Osteocyte (in vitro differentiated cells): ENCODE data around the gene ALG1L2. TPM values are rescaled to one million over a fixed set of nuclear protein-coding genes. Genes with fewer than 3 reads are reported as not detected.
"Not testable (repeated sequence)": the region's sequence is repeated elsewhere in the genome, so short reads cannot be mapped to it uniquely, and the experiment has no call there.

ENCODE experiments used
- DNase-seq: peaks from one replicate; pipeline ENCODE4 v3.0.0; 2021; ENCODE audit warnings: mixed read lengths; ENCODE audit not compliant: unreplicated experiment; ENCODE audit errors: extremely low spot score
- H3K27ac Mint-ChIP-seq: one replicate; pipeline ENCODE4 v1.8.0; 2021; ENCODE audit warnings: mild to moderate bottlenecking, mixed read lengths; ENCODE audit not compliant: unreplicated experiment
- H3K27me3 Mint-ChIP-seq: one replicate; pipeline ENCODE4 v1.8.0; 2021; ENCODE audit warnings: mixed read lengths; ENCODE audit not compliant: unreplicated experiment
- H3K36me3 Mint-ChIP-seq: one replicate; pipeline ENCODE4 v1.8.0; 2021; ENCODE audit warnings: mixed read lengths; ENCODE audit not compliant: unreplicated experiment
- H3K4me1 Mint-ChIP-seq: one replicate; pipeline ENCODE4 v1.8.0; 2021; ENCODE audit warnings: mixed read lengths; ENCODE audit not compliant: unreplicated experiment
- H3K4me3 Mint-ChIP-seq: one replicate; pipeline ENCODE4 v1.8.0; 2021; ENCODE audit warnings: mild to moderate bottlenecking, moderate library complexity, mixed read lengths; ENCODE audit not compliant: unreplicated experiment
- H3K9me3 Mint-ChIP-seq: one replicate; pipeline ENCODE4 v1.8.0; 2021; ENCODE audit warnings: mixed read lengths; ENCODE audit not compliant: unreplicated experiment
- total RNA-seq: library from RNA; stranded (reverse); gene quantifications from 2 replicates; pipeline ENCODE4 v1.2.1, GENCODE V29; 2021
- TF ChIP-seq, protein P1 (sequence below): fragments of 200-600 bp; sonication (generic); IDR thresholded peaks from 2 replicates; pipeline ENCODE4 v1.5.0; 2021; ENCODE audit warnings: antibody characterized with exemption, mild to moderate bottlenecking, moderate library complexity

The ALG1L2 gene
- total RNA-seq, 1 donor from 2014 or later = 2.4 TPM

DNA sequence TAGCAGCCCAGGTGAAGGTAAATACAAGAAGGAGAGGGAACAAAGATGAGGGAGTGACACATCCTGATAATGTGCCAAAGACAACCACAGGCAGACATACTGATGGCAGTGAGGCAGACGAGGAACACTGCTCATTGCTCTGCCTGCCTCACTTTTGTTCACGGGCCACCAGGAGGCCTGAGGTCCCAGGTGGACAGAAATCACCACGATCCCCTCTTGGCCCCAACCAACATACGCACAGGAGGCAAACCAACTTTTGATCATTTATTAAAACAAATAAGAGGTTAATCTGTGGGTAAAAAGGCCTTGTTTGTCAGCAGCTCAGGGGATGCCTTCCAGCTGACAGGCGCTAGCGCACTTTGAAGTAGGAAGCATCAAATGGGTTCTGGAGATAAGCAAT lies 4.2 kb downstream of the ALG1L2 start:
- no peak for DNase-seq
- Mint-ChIP-seq H3K27ac (no peak overlapping the region), H3K4me1 (peaks cover 3% of the 10 kb centered on the region), H3K4me3 (no peak overlapping the region), H3K9me3 (no peaks in the 10 kb centered on the region), H3K36me3 (no peaks in the 10 kb centered on the region), H3K27me3 (peaks cover 5% of the 10 kb centered on the region)
- TF ChIP-seq, protein P1, sequence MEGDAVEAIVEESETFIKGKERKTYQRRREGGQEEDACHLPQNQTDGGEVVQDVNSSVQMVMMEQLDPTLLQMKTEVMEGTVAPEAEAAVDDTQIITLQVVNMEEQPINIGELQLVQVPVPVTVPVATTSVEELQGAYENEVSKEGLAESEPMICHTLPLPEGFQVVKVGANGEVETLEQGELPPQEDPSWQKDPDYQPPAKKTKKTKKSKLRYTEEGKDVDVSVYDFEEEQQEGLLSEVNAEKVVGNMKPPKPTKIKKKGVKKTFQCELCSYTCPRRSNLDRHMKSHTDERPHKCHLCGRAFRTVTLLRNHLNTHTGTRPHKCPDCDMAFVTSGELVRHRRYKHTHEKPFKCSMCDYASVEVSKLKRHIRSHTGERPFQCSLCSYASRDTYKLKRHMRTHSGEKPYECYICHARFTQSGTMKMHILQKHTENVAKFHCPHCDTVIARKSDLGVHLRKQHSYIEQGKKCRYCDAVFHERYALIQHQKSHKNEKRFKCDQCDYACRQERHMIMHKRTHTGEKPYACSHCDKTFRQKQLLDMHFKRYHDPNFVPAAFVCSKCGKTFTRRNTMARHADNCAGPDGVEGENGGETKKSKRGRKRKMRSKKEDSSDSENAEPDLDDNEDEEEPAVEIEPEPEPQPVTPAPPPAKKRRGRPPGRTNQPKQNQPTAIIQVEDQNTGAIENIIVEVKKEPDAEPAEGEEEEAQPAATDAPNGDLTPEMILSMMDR = no peak

DNA sequence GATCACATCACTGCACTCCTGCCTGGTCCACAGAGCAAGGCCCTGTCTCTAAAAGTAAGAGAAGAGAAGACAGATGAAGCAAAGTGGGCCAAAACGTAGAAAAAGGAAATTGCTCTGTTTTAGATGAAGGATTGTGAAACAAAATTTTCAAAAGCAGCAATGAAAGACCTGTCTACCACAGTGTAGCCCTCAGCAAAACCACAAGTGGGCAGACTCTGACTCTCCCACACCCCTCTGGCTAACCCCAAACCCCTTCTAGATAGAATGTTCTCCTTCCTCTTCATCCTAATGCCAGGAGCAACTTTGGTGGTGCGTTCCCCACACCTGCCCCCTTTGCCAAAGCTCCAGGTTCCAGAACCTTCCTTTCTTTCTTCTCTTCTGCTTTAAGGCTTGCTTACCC lies 5.0 kb downstream of the ALG1L2 start:
- H3K36me3 Mint-ChIP-seq, H3K27ac Mint-ChIP-seq, H3K9me3 Mint-ChIP-seq, H3K4me1 Mint-ChIP-seq, H3K27me3 Mint-ChIP-seq, DNase-seq, H3K4me3 Mint-ChIP-seq: not testable (repeated sequence)

DNA sequence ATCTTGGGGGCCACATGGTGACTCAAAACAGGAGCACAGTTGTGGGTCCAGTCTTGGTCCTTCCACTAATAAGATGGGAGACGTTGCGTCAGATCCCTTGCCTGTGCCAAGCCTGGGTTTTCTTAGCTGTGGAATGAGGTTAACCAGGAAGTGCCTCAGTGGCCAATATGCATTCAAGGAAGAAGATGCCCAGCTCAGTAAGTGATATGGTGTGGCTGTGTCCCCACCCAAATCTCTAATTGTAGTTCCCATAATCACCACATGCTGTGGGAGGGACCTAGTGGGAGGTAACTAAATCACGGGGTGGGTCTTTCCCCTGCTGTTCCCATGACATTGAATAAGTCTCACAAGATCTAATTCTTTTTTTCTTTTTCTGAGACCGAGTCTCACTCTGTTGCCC lies 6.4 kb downstream of the ALG1L2 start:
- TF ChIP-seq, protein P1 = no peak
- no peak for DNase-seq
- Mint-ChIP-seq H3K9me3 (no peaks in the 10 kb centered on the region), H3K27me3 (no peaks in the 10 kb centered on the region), H3K4me1 (no peaks in the 10 kb centered on the region), H3K36me3 (no peaks in the 10 kb centered on the region), H3K4me3 (no peak overlapping the region), H3K27ac (no peak overlapping the region)

- H3K4me1 Mint-ChIP-seq, H3K4me3 Mint-ChIP-seq, DNase-seq, H3K36me3 Mint-ChIP-seq, H3K9me3 Mint-ChIP-seq, H3K27me3 Mint-ChIP-seq, H3K27ac Mint-ChIP-seq: not testable (repeated sequence)
These were observed 9.1 kb downstream of the ALG1L2 start for GRCh38 chr3:130090681-130091080.

- H3K27ac Mint-ChIP-seq = no peak overlapping the region
- H3K9me3 Mint-ChIP-seq = no peaks in the 10 kb centered on the region
These were observed 10.3 kb downstream of the ALG1L2 start for GRCh38 chr3:130091958-130092357.

DNA sequence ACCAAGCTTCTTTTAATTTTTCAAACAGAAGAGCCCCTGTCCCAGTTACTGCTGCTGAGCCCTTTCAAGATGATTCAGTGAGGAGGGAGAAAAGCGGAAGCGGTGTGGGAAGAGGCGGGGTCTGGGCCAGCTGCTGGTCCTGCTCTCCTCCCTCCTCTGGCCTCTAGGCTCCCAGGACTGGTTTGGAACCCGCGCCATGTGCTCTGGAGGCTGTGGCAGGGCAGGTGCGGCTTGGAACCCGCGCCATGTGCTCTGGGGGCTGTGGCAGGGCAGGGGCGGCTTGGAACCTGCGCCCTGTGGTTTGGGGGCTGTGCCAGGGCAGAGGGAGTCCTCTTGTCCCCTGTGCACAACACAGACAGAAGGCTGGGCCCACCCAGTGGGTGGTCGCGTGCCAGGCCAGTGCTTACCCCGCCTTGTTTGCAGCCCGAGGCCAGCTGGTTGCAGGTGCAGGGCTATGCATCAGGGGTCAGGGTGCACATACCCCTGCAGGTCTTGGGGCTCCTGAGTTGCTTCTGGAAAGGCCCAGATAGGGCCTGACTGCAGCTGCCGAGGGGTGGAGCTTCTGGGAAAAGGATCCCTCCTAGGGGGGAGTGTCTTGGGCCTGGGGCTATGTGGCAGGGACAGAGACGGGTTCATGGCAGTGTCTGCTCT lies 12.2 kb downstream of the ALG1L2 start:
- H3K4me3 Mint-ChIP-seq = no peak overlapping the region
- H3K9me3 Mint-ChIP-seq = no peaks in the 10 kb centered on the region
- no peak for DNase-seq
- TF ChIP-seq, protein P1 = no peak
- H3K4me1 Mint-ChIP-seq = peaks cover 3% of the 10 kb centered on the region
- no peaks in the 10 kb centered on the region for H3K36me3 Mint-ChIP-seq
- H3K27me3 Mint-ChIP-seq = no peaks in the 10 kb centered on the region
- no peak overlapping the region for H3K27ac Mint-ChIP-seq

More at GRCh38 chr3:130091958-130092357, 10.3 kb downstream of the ALG1L2 start:
- Mint-ChIP-seq H3K4me1 (peaks cover 3% of the 10 kb centered on the region), H3K36me3 (no peaks in the 10 kb centered on the region), H3K27me3 (no peaks in the 10 kb centered on the region), H3K4me3 (no peak overlapping the region)
- no peak for DNase-seq
- TF ChIP-seq, protein P1 = no peak

DNA sequence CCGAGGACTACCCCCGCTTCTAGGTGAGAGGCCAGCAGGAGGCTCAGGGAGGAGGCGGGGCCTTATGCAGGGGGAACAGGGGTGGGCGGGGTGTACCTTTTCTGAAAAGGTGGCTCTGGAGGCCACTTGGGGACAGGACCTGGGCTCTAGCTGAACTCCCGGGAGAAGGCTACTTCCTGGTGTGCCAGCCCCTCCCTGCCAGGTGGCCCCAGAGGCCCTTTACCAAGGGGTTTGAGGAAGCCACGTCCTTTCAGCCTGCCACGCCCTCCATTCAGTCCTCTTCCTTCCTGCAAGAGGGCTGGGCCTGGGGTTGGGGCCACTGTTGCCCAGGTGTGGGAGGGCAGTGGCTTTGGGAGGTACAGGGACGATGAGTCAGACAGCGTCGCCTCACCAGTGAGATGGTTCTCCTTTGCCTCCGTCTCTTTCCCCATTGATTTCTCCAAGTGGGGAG lies 12.9 kb downstream of the ALG1L2 start:
- H3K27me3 Mint-ChIP-seq, H3K4me1 Mint-ChIP-seq, H3K9me3 Mint-ChIP-seq, H3K36me3 Mint-ChIP-seq, H3K4me3 Mint-ChIP-seq, DNase-seq, H3K27ac Mint-ChIP-seq: not testable (repeated sequence)

DNA sequence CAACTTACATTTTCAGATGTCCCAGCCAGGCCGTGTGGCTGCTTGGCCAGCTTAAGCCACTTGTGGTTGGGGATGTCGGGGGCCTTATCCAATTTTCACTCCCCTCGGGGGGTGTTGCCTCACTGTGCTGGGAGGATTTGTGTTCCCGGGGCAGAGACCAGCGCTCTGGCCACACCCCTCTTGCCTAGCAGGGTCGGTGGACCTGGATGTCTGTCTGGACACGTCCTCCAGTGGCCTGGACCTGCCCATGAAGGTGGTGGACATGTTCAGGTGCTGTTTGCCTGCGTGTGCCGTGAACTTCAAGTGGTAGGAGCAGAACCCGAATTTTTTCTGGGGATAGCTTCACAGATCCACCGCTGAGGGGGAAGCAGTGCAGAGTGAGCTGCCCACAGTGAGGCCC lies 14.2 kb downstream of the ALG1L2 start:
- not testable (repeated sequence) for H3K4me3 Mint-ChIP-seq, H3K27ac Mint-ChIP-seq, H3K27me3 Mint-ChIP-seq, H3K9me3 Mint-ChIP-seq, H3K36me3 Mint-ChIP-seq, DNase-seq, H3K4me1 Mint-ChIP-seq

- H3K36me3 Mint-ChIP-seq, H3K9me3 Mint-ChIP-seq, H3K4me3 Mint-ChIP-seq, H3K27me3 Mint-ChIP-seq, DNase-seq, H3K27ac Mint-ChIP-seq, H3K4me1 Mint-ChIP-seq: not testable (repeated sequence)
These were observed 15.5 kb downstream of the ALG1L2 start for GRCh38 chr3:130097096-130097495.
